HG02798 (cell line): Measurements from ENCODE around the gene ABHD10.
"Not testable (repeated sequence)": the region's sequence is repeated elsewhere in the genome, so short reads cannot be mapped to it uniquely, and the experiment has no call there.

Source experiments
- ATAC-seq: cut with Tn5 transposase; IDR thresholded peaks from one replicate; pipeline ENCODE4 v1.9.1; 2021; ENCODE audit warnings: mild to moderate bottlenecking; ENCODE audit not compliant: unreplicated experiment, poor library complexity

The ABHD10 gene

GRCh38 chr3:112018712-112019111, 39.9 kb downstream of the ABHD10 start:
- ATAC-seq: no peak

GRCh38 chr3:112019716-112020115, 40.9 kb downstream of the ABHD10 start:
- ATAC-seq: no peak

- ATAC-seq: no peak
Observed at GRCh38 chr3:112020674-112021085, 41.9 kb downstream of the ABHD10 start.

GRCh38 chr3:112027142-112027541, 48.3 kb downstream of the ABHD10 start:
- ATAC-seq: no peak

GRCh38 chr3:112027826-112028225, 49.0 kb downstream of the ABHD10 start:
- ATAC-seq: no peak

GRCh38 chr3:112030901-112031300, 52.1 kb downstream of the ABHD10 start:
- no peak for ATAC-seq

- no peak for ATAC-seq
Observed at GRCh38 chr3:112032098-112032731, 53.4 kb downstream of the ABHD10 start.

- ATAC-seq: no peak
Observed at GRCh38 chr3:112034436-112034835, 55.6 kb downstream of the ABHD10 start, which contains the start of gene TMPRSS7. TSS of gene TMPRSS7 (plus strand) at chr3:112034736. CDS start at chr3:112034846, 110 bp downstream.

- no peak for ATAC-seq
Observed at GRCh38 chr3:112035241-112035640, 56.4 kb downstream of the ABHD10 start.

- not testable (repeated sequence) for ATAC-seq
Observed at GRCh38 chr3:112037194-112037593, 58.4 kb downstream of the ABHD10 start.

- ATAC-seq: peak; percentile 48
Observed at GRCh38 chr3:112038863-112039262, 60.0 kb downstream of the ABHD10 start.

GRCh38 chr3:112041321-112041720, 62.5 kb downstream of the ABHD10 start:
- ATAC-seq: no peak

- ATAC-seq: no peak
Observed at GRCh38 chr3:112042842-112043280, 64.0 kb downstream of the ABHD10 start.
